Stomach smooth muscle (tissue), 2 donors: Measurements from ENCODE around the gene SH2D2A.

Experiments used
- H3K27ac ChIP-seq: one replicate; pipeline ENCODE4 v1.7.0; 2013; ENCODE audit warnings: mild to moderate bottlenecking, low read length, inconsistent platforms
- H3K27me3 ChIP-seq, 2 donors: one replicate each; pipeline ENCODE4 v1.7.0; 2013; ENCODE audit warnings: low read length in 2 of 2; ENCODE audit not compliant: insufficient read depth in 2 of 2, control insufficient read depth in 1 of 2
- H3K36me3 ChIP-seq, 2 donors: one replicate each; pipeline ENCODE4 v1.7.0; 2013; ENCODE audit warnings: low read length in 2 of 2; ENCODE audit not compliant: control insufficient read depth in 2 of 2, insufficient read depth in 2 of 2
- H3K4me1 ChIP-seq: one replicate; pipeline ENCODE4 v1.7.0; 2013; ENCODE audit warnings: low read length; ENCODE audit not compliant: control insufficient read depth, insufficient read depth
- H3K4me3 ChIP-seq, 2 donors: one replicate each; pipeline ENCODE4 v1.7.0; 2013; ENCODE audit warnings: low read length in 2 of 2
- H3K9ac ChIP-seq, 2 donors: one replicate each; pipeline ENCODE4 v1.7.0; 2013; ENCODE audit warnings: low read length in 2 of 2, mild to moderate bottlenecking in 1 of 2
- H3K9me3 ChIP-seq, 2 donors: one replicate each; pipeline ENCODE4 v1.7.0; 2013; ENCODE audit warnings: low read length in 2 of 2; ENCODE audit not compliant: control insufficient read depth in 2 of 2
- donor health status: healthy.
- donor health status: Pancreatic carcinoma.

Gene SH2D2A

GRCh38 chr1:156809711-156810366, 6.8 kb downstream of the SH2D2A start:
- H3K36me3 ChIP-seq: no peaks in the 10 kb centered on the region
- H3K27ac ChIP-seq: no peak overlapping the region
- H3K27me3 ChIP-seq: peaks cover 9 to 16% of the 10 kb centered on the region in 2 donors
- H3K4me1 ChIP-seq: peaks cover 30% of the 10 kb centered on the region
- no peak overlapping the region for H3K9ac ChIP-seq
- H3K4me3 ChIP-seq: no peak overlapping the region
- no peaks in the 10 kb centered on the region for H3K9me3 ChIP-seq

DNA sequence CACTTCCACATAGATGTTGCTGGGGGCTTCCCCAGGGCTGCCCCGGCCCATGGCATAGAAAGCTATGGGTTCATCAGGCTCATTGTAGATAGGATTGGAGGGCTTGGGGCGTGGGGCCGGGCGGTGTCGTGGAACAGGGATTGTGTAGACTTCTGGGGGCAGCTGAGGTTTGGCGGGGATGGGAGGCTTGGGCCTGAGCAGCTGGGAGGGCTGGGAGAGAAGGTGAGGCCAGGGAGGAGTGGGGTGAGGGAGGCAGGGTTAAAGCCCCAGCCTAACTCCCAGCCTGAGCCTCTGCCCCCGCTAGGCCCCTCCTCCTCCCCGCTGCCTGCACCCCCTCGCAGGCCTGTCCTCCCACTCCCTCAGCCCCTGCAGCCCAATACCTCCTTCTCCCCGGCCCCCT, 7.4 kb downstream of the SH2D2A start:
- Histone ChIP-seq H3K4me3 (no peak overlapping the region), H3K9me3 (no peaks in the 10 kb centered on the region)

DNA sequence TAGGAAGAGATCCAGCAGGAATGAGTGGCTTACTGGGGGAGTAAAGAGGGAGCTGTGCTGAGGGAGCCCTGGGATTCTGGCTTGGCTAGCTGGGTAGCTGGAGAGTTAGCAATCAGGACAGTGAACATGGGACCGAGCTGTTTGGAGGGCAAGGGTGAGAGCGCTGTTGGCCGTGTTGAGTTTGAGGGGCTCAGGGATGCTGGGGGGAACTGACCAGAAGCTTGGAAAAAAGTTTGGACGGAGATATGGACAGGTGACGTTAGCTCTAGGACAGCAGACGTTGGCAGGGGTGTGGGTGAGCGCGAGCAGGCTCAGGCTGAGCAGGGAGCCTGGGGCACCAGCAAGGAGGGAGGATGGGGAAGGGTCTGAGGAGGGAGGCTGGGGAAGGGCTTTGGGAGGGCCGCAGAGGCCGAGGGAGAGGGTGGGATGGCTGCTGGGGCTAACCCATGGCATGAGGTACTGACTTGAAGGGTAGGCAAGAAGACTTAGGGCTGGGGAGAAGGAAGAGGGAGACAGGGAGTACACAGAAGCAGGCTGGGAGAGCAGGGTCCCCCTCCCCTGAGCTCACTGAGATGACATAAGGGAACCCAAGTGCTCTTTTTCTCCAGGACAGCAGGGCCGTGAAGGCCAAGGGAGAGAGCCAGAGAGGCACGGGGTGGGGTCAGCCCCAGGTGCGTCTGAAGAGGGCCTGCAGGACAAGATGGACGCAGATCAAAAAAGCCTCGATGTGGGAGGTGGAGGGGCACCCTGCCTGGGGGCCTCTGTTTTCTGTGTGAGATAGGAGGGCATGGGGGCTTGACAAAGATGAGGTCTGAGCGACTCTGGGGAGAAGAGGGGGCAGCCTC, 8.2 kb downstream of the SH2D2A start:
- peaks cover 7 to 10% of the 10 kb centered on the region in 2 donors for H3K27me3 ChIP-seq
- H3K4me3 ChIP-seq: no peak overlapping the region
- H3K9ac ChIP-seq: no peak overlapping the region
- no peaks in the 10 kb centered on the region for H3K36me3 ChIP-seq
- H3K9me3 ChIP-seq: no peaks in the 10 kb centered on the region
- no peak overlapping the region for H3K27ac ChIP-seq
- peaks cover 18% of the 10 kb centered on the region for H3K4me1 ChIP-seq

More for the DNA sequence above, 7.4 kb downstream of the SH2D2A start:
- H3K9ac ChIP-seq: no peak overlapping the region
- H3K27me3 ChIP-seq: peaks cover 8 to 14% of the 10 kb centered on the region in 2 donors
- H3K36me3 ChIP-seq: no peaks in the 10 kb centered on the region
- no peak overlapping the region for H3K27ac ChIP-seq
- peaks cover 27% of the 10 kb centered on the region for H3K4me1 ChIP-seq

- Histone ChIP-seq H3K4me3 (no peak overlapping the region), H3K9me3 (no peaks in the 10 kb centered on the region), H3K4me1 (peaks cover 11% of the 10 kb centered on the region), H3K9ac (no peak overlapping the region), H3K27ac (no peak overlapping the region), H3K36me3 (no peaks in the 10 kb centered on the region), H3K27me3 (peaks cover 3 to 5% of the 10 kb centered on the region in 2 donors)
Observed at GRCh38 chr1:156807627-156808026, 9.0 kb downstream of the SH2D2A start.

- Histone ChIP-seq H3K27ac (no peak overlapping the region), H3K36me3 (peaks cover 0 to 2% of the 10 kb centered on the region in 2 donors), H3K4me1 (peaks cover 11% of the 10 kb centered on the region), H3K27me3 (peaks cover 0 to 2% of the 10 kb centered on the region in 2 donors), H3K4me3 (no peak overlapping the region), H3K9me3 (no peaks in the 10 kb centered on the region), H3K9ac (no peak overlapping the region)
Observed at GRCh38 chr1:156806512-156807440, 9.9 kb downstream of the SH2D2A start.

- Histone ChIP-seq H3K9ac (no peak overlapping the region), H3K27ac (no peak overlapping the region), H3K27me3 (no peaks in the 10 kb centered on the region), H3K4me1 (peaks cover 11% of the 10 kb centered on the region), H3K36me3 (peaks cover 0 to 10% of the 10 kb centered on the region in 2 donors), H3K4me3 (no peak overlapping the region), H3K9me3 (no peaks in the 10 kb centered on the region)
Observed at GRCh38 chr1:156805766-156806511, 10.7 kb downstream of the SH2D2A start.

DNA sequence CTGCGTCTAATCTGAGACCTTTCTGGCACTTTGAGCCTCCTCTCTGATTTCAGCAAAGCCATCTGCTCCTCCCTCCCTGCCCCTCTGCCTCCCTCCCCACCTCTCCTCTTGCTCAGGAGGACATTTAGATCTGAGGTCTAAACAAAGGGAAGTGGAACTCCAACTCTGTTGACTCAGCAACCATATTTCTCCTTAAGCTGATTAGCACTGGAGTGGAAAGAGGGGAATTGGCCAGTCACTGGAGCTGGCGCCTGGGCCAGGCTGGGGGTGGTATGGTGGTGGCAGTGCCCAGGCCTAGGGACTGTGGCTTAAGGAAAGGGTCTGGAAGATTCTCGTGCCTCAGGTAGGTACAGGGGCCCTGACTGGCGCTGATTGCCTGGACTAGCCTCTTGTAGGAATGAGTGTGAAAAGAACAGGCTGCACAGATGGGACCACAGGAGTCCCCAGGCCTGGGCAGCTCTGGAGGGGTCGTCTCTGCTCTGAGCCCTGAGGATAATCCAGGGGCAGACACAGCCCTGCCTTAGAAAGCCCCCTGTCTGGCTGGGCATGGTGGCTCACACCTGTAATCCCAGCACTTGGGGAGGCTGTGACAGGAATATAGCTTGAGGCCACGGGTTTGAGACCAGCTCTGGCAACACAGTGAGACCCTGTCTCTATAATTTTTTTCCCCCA, 11.9 kb downstream of the SH2D2A start:
- Histone ChIP-seq H3K4me3 (no peak overlapping the region), H3K27me3 (no peaks in the 10 kb centered on the region), H3K27ac (no peak overlapping the region), H3K36me3 (peaks cover 0 to 19% of the 10 kb centered on the region in 2 donors), H3K9ac (no peak overlapping the region), H3K4me1 (peaks cover 11% of the 10 kb centered on the region), H3K9me3 (no peaks in the 10 kb centered on the region)

GRCh38 chr1:156804026-156804425, 12.6 kb downstream of the SH2D2A start:
- Histone ChIP-seq H3K27me3 (no peaks in the 10 kb centered on the region), H3K9ac (no peak overlapping the region), H3K9me3 (no peaks in the 10 kb centered on the region), H3K4me1 (peaks cover 11% of the 10 kb centered on the region), H3K4me3 (no peak overlapping the region), H3K36me3 (peaks cover 0 to 24% of the 10 kb centered on the region in 2 donors), H3K27ac (no peak overlapping the region)

DNA sequence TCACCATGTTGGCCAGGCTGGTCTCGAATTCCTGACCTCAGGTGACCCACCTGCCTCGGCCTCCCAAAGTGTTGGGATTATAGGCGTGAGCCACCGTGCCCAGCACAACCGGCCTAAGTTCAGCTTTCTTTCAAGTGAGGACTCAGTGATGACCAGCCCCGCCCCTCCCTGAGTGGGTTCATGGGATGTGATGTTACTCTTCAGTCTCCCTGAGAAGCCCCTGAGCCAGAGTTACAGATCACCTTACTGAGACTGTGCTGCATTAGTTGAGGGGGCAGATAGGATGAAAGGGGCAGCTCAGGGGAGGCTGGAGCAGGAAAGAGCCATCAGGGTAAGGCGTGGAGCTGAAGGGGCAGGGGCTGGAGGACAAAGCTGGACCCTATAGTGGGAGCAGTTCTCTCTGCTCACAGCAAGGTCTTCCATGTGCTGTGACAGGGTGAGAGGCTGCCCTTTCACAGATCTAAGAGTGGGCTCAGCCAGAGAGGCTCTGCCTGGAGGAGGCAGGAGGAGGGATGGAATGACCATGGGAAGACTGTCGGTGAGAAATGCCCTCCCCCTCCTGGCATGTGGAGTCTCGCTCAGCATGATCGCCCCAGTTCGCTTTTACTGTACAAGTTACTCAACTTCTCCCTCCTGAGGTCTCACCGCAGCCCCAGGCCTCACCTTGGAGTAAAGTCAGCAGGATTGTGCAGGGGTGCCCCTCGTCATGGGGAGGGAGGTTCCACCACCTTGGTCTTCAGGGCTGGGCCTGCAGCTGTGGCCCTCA, 13.4 kb downstream of the SH2D2A start:
- no peak overlapping the region for H3K9ac ChIP-seq
- H3K27ac ChIP-seq: no peak overlapping the region
- H3K4me1 ChIP-seq: peaks cover 11% of the 10 kb centered on the region

More for the DNA sequence above, 13.4 kb downstream of the SH2D2A start:
- Histone ChIP-seq H3K36me3 (peaks cover 3 to 28% of the 10 kb centered on the region in 2 donors), H3K9me3 (no peaks in the 10 kb centered on the region), H3K4me3 (no peak overlapping the region), H3K27me3 (no peaks in the 10 kb centered on the region)
